ENCODE results near the gene FGD6.

GRCh38 chr12:95185854-95186253, 31.4 kb downstream of the FGD6 start:
- TF ChIP-seq, protein P1, sequence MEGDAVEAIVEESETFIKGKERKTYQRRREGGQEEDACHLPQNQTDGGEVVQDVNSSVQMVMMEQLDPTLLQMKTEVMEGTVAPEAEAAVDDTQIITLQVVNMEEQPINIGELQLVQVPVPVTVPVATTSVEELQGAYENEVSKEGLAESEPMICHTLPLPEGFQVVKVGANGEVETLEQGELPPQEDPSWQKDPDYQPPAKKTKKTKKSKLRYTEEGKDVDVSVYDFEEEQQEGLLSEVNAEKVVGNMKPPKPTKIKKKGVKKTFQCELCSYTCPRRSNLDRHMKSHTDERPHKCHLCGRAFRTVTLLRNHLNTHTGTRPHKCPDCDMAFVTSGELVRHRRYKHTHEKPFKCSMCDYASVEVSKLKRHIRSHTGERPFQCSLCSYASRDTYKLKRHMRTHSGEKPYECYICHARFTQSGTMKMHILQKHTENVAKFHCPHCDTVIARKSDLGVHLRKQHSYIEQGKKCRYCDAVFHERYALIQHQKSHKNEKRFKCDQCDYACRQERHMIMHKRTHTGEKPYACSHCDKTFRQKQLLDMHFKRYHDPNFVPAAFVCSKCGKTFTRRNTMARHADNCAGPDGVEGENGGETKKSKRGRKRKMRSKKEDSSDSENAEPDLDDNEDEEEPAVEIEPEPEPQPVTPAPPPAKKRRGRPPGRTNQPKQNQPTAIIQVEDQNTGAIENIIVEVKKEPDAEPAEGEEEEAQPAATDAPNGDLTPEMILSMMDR (conservative IDR thresholded peaks at IDR 0.05; ENCODE audit: low read depth, low read length): no peak
- TF ChIP-seq POLR2A (IDR thresholded peaks at IDR 0.05; ENCODE audit: low read depth, low read length) (no peak), RAD21 (IDR thresholded peaks at IDR 0.05; ENCODE audit: low read length) (no peak), MAZ (IDR thresholded peaks at IDR 0.05; ENCODE audit: borderline replicate concordance, low read depth, low read length) (no peak), USF2 (IDR thresholded peaks at IDR 0.05; ENCODE audit: low read depth, low read length) (no peak), MXI1 (IDR thresholded peaks at IDR 0.05; ENCODE audit: borderline replicate concordance, low read depth, low read length) (no peak), CEBPB (IDR thresholded peaks at IDR 0.05; ENCODE audit: low read depth, low read length) (no peak), FOS (IDR thresholded peaks at IDR 0.05; ENCODE audit: low read depth, low read length) (no peak)

All from IMR-90 (cell line).